Uterus (tissue), 4 donors: ENCODE data around the gene BTBD16. TPM values are rescaled to one million over a fixed set of nuclear protein-coding genes. Genes with fewer than 3 reads are reported as not detected.

ENCODE experiments used
- small RNA-seq: library from RNA; depleted of rRNA; stranded (forward); fragments of <200 nt; gene quantifications from one replicate; pipeline ENCODE3, GENCODE V24; 2016
- total RNA-seq, 4 donors: library from RNA; depleted of rRNA in 3 of 4; stranded (reverse); fragments of >200 nt in 3 of 4; gene quantifications; one replicate each; pipeline versions ENCODE4 v1.1.0 to v1.2.4, GENCODE V29; 2014 to 2023
- donor health status: DM: yes; HTN: yes; CAD: no.

Gene BTBD16
- total RNA-seq, 4 donors from 2014 or later: 0.14 to 0.46 TPM; not detected in 2

Small RNA genes lying within 50 kb of the gene (small RNA-seq; reads per million reads assigned to genes)
- not detected for gene RNU6-728P

Other genes starting within 250 kb of the BTBD16 start
- gene PLEKHA1, start 103.4 kb downstream of the BTBD16 start, total RNA-seq: 10 to 100 TPM in 3 of 4 donors, 1 to 10 TPM in 1; 9.2 to 54.1 (median 29.0) TPM
- gene ARMS2, start 183.4 kb downstream of the BTBD16 start, total RNA-seq: not detected
- 100 to 1,000 TPM in 3 of 4 donors, 10 to 100 TPM in 1; 98.3 to 153 (median 142) TPM for gene HTRA1, start 190.3 kb downstream of the BTBD16 start, total RNA-seq